Measurements from ENCODE around the gene KRT12. TPM values are rescaled to one million over a fixed set of nuclear protein-coding genes. Genes with fewer than 3 reads are reported as not detected.

Gene KRT12
- total and polyA plus RNA-seq, 9 of the 15 experiments (the other 6 are each of a cell fraction or from before 2014, with no cell fraction given) = 0.18 to 7.0 (median 2.2) TPM

DNA sequence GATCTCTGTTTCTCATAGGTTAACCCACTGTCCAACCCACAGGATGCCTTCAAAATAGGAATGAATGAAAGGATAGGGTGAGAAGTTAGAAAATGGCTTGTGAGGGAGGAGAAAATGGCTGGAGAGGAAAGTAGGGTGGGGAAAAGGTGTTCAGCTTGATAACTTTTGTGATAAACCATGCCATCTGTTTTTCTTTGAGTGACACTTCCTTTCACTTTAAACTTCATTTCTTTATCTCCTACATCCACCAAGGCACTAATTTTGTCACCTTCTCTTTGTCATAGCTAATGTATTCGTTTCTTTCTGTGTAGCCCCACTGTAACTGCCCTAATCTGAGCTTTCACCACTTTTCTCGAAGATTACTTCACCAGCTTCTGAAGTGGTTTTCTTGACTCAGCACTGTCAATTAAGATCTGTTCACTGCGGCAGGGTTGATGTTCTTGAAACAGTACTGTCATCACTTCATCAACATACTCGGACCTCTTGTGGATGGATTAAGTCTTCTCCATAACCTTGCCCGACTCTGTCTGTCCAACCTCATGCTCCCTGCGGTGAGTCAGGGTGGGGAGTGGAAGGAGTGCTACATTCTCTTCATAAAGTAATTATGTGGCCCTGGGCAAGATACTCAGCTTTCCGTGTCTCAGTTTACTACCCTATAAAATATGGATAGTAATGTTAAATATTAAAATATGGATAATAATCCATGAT lies 39.1 kb downstream of the KRT12 start (continued):
- TF ChIP-seq, protein P1, sequence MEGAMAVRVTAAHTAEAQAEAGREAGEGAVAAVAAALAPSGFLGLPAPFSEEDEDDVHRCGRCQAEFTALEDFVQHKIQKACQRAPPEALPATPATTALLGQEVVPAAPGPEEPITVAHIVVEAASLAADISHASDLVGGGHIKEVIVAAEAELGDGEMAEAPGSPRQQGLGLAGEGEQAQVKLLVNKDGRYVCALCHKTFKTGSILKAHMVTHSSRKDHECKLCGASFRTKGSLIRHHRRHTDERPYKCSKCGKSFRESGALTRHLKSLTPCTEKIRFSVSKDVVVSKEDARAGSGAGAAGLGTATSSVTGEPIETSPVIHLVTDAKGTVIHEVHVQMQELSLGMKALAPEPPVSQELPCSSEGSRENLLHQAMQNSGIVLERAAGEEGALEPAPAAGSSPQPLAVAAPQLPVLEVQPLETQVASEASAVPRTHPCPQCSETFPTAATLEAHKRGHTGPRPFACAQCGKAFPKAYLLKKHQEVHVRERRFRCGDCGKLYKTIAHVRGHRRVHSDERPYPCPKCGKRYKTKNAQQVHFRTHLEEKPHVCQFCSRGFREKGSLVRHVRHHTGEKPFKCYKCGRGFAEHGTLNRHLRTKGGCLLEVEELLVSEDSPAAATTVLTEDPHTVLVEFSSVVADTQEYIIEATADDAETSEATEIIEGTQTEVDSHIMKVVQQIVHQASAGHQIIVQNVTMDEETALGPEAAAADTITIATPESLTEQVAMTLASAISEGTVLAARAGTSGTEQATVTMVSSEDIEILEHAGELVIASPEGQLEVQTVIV (CRISPR knock-in tag; IDR thresholded peaks at IDR 0.05; ENCODE audit: borderline replicate concordance) = no peak
- TF ChIP-seq ZNF143 (CRISPR knock-in tag; IDR thresholded peaks at IDR 0.05) (no peak), JUN (IDR thresholded peaks at IDR 0.05; ENCODE audit: borderline replicate concordance, low read depth, low read length) (peak; percentile 70), JUN (CRISPR knock-in tag; IDR thresholded peaks at IDR 0.05; ENCODE audit: borderline replicate concordance) (no peak), ZBED1 (IDR thresholded peaks at IDR 0.05) (no peak), ZEB2 (IDR thresholded peaks at IDR 0.05) (peak; percentile 99), MIER1 (IDR thresholded peaks at IDR 0.05; ENCODE audit: low read depth) (no peak), ZFP1 (CRISPR knock-in tag; IDR thresholded peaks at IDR 0.05) (no peak), SMC3 (conservative IDR thresholded peaks at IDR 0.05; ENCODE audit: insufficient read depth, low read depth, low read length) (no peak), SMARCC2 (IDR thresholded peaks at IDR 0.05; ENCODE audit: low read depth) (peak; percentile 90), ZNF175 (CRISPR knock-in tag; IDR thresholded peaks at IDR 0.05; ENCODE audit: low read depth) (peak; percentile 64; the same call in 1 of the 2 replicates), CREM (IDR thresholded peaks at IDR 0.05; ENCODE audit: low read depth) (peak; percentile 72), GTF2E2 (tag; IDR thresholded peaks at IDR 0.05) (no peak), KLF6 (CRISPR knock-in tag; IDR thresholded peaks at IDR 0.05; ENCODE audit: borderline replicate concordance) (no peak), SMARCB1 (IDR thresholded peaks at IDR 0.05; ENCODE audit: insufficient read length, low read depth) (peak; percentile 92), ERF (CRISPR knock-in tag; IDR thresholded peaks at IDR 0.05) (no peak)
- TF ChIP-seq, protein P2, sequence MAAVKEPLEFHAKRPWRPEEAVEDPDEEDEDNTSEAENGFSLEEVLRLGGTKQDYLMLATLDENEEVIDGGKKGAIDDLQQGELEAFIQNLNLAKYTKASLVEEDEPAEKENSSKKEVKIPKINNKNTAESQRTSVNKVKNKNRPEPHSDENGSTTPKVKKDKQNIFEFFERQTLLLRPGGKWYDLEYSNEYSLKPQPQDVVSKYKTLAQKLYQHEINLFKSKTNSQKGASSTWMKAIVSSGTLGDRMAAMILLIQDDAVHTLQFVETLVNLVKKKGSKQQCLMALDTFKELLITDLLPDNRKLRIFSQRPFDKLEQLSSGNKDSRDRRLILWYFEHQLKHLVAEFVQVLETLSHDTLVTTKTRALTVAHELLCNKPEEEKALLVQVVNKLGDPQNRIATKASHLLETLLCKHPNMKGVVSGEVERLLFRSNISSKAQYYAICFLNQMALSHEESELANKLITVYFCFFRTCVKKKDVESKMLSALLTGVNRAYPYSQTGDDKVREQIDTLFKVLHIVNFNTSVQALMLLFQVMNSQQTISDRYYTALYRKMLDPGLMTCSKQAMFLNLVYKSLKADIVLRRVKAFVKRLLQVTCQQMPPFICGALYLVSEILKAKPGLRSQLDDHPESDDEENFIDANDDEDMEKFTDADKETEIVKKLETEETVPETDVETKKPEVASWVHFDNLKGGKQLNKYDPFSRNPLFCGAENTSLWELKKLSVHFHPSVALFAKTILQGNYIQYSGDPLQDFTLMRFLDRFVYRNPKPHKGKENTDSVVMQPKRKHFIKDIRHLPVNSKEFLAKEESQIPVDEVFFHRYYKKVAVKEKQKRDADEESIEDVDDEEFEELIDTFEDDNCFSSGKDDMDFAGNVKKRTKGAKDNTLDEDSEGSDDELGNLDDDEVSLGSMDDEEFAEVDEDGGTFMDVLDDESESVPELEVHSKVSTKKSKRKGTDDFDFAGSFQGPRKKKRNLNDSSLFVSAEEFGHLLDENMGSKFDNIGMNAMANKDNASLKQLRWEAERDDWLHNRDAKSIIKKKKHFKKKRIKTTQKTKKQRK (IDR thresholded peaks at IDR 0.05; ENCODE audit: borderline replicate concordance, low read depth, low read length) = no peak
- TF ChIP-seq, protein P3, sequence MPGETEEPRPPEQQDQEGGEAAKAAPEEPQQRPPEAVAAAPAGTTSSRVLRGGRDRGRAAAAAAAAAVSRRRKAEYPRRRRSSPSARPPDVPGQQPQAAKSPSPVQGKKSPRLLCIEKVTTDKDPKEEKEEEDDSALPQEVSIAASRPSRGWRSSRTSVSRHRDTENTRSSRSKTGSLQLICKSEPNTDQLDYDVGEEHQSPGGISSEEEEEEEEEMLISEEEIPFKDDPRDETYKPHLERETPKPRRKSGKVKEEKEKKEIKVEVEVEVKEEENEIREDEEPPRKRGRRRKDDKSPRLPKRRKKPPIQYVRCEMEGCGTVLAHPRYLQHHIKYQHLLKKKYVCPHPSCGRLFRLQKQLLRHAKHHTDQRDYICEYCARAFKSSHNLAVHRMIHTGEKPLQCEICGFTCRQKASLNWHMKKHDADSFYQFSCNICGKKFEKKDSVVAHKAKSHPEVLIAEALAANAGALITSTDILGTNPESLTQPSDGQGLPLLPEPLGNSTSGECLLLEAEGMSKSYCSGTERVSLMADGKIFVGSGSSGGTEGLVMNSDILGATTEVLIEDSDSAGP (CRISPR knock-in tag; IDR thresholded peaks at IDR 0.05) = no peak
- TF ChIP-seq, protein P4, sequence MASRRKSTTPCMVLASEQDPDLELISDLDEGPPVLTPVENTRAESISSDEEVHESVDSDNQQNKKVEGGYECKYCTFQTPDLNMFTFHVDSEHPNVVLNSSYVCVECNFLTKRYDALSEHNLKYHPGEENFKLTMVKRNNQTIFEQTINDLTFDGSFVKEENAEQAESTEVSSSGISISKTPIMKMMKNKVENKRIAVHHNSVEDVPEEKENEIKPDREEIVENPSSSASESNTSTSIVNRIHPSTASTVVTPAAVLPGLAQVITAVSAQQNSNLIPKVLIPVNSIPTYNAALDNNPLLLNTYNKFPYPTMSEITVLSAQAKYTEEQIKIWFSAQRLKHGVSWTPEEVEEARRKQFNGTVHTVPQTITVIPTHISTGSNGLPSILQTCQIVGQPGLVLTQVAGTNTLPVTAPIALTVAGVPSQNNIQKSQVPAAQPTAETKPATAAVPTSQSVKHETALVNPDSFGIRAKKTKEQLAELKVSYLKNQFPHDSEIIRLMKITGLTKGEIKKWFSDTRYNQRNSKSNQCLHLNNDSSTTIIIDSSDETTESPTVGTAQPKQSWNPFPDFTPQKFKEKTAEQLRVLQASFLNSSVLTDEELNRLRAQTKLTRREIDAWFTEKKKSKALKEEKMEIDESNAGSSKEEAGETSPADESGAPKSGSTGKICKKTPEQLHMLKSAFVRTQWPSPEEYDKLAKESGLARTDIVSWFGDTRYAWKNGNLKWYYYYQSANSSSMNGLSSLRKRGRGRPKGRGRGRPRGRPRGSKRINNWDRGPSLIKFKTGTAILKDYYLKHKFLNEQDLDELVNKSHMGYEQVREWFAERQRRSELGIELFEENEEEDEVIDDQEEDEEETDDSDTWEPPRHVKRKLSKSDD (conservative IDR thresholded peaks at IDR 0.05; ENCODE audit: low read length) = no peak
